ENCODE data around the gene ATP6V1G1.

Gene ATP6V1G1, protein sequence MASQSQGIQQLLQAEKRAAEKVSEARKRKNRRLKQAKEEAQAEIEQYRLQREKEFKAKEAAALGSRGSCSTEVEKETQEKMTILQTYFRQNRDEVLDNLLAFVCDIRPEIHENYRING

DNA sequence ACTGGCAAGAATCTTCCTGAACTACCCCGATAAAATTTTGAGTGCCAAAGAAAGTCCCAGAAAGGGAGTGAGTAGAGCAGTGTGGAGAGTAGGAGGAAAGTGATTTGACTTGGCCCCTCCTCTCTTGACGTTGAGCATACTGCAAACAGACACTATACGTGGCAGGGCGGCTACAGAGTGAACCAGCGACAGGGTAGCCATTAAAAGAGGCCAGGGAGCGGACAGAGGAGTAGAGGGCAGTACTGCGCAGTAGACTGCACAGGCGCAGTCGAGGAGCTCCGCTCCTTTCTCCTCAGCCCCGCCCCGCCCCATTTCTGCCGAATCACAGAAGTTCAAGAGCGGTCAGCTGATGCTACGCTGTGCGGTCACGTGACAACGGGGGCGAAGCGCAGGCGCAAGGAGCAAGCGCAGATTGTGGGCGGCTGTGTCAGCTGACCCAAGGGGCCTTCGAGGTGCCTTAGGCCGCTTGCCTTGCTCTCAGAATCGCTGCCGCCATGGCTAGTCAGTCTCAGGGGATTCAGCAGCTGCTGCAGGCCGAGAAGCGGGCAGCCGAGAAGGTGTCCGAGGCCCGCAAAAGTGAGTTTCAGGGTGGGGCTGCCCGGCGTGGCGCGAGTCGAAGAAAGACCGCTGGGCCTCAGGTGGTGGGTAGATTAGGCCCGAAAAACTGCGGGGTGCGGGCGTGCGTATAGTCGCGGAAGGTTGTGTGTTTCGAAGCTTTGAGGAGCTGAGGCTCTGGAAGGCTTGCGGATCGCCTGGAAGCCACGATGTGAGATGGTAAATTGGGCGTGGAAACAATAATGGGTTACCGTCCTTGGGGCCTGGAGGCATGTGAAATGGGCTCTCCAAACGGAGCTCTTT, at the start of gene ATP6V1G1:
ATP6V1G1 (plus strand) TSS at position 425 of the 858 bp plus-strand sequence; CDS start at position 495, 70 bp downstream.
- TF ChIP-seq, protein P1, sequence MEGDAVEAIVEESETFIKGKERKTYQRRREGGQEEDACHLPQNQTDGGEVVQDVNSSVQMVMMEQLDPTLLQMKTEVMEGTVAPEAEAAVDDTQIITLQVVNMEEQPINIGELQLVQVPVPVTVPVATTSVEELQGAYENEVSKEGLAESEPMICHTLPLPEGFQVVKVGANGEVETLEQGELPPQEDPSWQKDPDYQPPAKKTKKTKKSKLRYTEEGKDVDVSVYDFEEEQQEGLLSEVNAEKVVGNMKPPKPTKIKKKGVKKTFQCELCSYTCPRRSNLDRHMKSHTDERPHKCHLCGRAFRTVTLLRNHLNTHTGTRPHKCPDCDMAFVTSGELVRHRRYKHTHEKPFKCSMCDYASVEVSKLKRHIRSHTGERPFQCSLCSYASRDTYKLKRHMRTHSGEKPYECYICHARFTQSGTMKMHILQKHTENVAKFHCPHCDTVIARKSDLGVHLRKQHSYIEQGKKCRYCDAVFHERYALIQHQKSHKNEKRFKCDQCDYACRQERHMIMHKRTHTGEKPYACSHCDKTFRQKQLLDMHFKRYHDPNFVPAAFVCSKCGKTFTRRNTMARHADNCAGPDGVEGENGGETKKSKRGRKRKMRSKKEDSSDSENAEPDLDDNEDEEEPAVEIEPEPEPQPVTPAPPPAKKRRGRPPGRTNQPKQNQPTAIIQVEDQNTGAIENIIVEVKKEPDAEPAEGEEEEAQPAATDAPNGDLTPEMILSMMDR (conservative IDR thresholded peaks at IDR 0.05; ENCODE audit: low read depth, low read length): peak; percentile 17
- H3K4me3 ChIP-seq (ENCODE audit: low read length): peak within 1 kb of the TSS; percentile 100
- DNase-seq (ENCODE audit: low read depth): peak; percentile 98

DNA sequence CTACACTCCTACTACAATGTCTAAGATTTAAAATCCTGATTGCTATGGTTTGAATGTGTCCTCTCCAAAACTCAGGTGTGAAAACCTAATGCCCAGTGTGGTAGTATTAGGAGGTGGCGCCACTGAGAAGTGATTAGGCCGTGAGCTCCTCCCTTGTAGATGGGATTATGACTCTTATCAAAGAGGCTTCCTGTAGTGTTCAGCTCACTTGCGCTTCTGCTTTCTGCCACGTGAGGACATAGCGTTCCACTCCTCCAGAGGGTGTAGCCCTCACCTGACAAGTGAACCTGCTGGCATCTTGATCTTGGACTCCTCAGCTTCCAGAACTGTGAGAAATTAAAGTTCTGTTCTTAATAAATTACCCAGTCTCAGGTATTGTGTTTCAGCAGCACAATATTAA, 49.3 kb upstream of the ATP6V1G1 start:
- no peak overlapping the region for H3K4me3 ChIP-seq (ENCODE audit: low read length)
- DNase-seq (ENCODE audit: low read depth): no peak
- TF ChIP-seq, protein P1 (conservative IDR thresholded peaks at IDR 0.05; ENCODE audit: low read depth, low read length): peak; percentile 13

DNA sequence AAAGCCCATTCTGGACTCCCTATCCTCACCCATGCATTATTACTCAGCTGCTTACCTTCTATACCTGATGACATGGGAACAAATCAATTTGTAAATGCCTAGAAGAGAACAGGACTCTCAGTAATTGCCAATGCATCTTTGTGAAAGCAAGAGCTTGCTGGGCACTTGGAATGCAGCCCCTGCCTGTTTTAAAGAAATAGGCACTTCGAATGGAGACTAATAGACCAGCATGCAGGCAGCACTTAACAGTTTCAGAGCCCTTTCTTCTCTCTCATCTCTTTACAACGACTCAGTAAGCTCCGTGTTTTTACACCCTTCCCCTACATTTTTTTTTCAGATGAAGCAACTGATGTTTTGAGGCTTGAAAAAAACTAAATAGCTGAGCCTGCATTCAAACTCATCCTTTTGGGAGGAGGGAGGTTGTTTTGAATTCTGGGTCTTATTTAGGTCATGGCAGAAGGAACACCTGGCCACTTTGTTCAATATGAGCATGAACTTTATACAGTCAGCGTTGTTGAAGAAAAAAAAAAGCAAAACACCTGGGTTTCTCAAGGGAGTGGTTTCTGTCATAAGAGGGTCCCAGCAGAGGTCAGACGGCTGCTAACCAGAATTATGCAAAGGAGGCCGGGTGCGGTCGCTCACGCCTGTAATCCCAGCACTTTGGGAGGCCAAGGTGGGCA, 47.7 kb upstream of the ATP6V1G1 start:
- no peak overlapping the region for H3K4me3 ChIP-seq (ENCODE audit: low read length)
- TF ChIP-seq, protein P1 (conservative IDR thresholded peaks at IDR 0.05; ENCODE audit: low read depth, low read length): no peak
- DNase-seq (ENCODE audit: low read depth): no peak

DNA sequence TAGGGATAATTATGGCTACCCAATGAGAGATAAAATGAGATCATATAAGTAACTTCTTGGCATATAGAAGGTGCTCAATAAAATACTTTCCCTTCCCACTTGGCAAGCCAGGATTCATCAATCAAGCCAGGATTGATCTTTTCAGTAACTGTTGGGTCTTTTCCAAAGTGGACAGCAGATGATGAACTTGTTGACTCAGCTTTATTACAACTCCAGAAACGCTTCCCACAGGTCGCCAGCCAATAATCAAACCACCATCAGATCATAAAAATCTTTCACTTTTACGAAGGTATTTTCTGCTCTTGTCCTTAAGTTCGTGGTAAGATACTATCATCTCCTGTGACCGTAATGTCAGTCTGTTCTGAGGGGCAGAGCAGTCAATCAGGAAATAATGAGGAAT, 42.5 kb upstream of the ATP6V1G1 start:
- TF ChIP-seq, protein P1 (conservative IDR thresholded peaks at IDR 0.05; ENCODE audit: low read depth, low read length): no peak
- H3K4me3 ChIP-seq (ENCODE audit: low read length): no peak overlapping the region

DNA sequence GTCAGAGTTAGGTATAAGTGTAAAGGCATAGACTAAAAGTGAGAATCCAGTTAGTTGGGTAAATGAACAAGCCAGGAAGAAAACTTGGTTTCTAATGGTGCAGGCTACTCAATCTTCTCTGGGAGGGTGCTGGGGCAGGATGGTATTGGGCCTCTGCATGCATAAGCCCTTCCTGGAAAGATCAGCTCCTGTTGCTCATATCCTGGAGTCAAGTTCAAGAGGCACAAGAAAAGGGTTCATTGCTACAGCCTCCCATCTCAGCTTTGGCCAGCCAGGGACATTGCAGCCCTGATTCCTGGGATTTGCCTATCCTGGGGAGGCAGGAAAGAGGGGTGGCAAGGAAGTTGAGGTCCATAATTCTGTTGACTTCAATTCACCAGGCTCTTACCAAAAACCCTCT, 40.7 kb upstream of the ATP6V1G1 start:
- no peak for DNase-seq (ENCODE audit: low read depth)
- H3K4me3 ChIP-seq (ENCODE audit: low read length): no peak overlapping the region
- TF ChIP-seq, protein P1 (conservative IDR thresholded peaks at IDR 0.05; ENCODE audit: low read depth, low read length): no peak

More for the DNA sequence above, 42.5 kb upstream of the ATP6V1G1 start:
- DNase-seq (ENCODE audit: low read depth): no peak

DNA sequence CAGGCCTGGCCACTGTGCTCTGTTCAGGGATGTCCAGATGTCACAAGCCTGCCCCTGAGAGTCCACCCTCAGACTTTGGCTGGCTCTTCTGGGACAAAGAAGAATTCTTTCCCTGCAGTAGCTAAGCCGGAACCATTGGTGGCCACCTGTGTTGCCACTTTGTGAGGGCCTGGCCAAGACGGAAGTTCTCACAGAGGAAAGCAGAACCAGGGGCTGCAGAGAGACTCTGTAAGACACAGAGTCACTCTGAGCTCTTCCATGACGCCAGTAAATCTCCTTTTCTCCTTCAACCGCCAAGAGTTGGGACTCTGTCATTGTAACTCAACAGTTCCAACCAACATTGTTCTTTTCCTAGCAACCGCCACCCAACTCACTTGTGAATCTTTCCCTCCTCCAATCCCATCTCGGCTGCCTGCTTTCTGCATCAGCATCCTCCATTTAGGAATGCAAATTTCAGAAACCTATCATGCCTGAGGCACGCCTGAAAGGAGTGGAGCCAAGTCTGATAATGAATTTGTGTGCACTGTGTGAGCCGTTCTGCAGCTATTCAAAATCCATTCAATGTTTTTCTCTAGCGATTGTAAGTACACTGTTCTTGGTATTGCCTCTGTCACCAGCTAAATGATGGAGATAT, 37.8 kb upstream of the ATP6V1G1 start:
- TF ChIP-seq, protein P1 (conservative IDR thresholded peaks at IDR 0.05; ENCODE audit: low read depth, low read length): no peak
- DNase-seq (ENCODE audit: low read depth): no peak
- H3K4me3 ChIP-seq (ENCODE audit: low read length): no peak overlapping the region
